ENCODE results near the gene RGMA. TPM values are rescaled to one million over a fixed set of nuclear protein-coding genes. Genes with fewer than 3 reads are reported as not detected.

Gene RGMA
- total RNA-seq, 3 donors from 2014 or later = 2.8 to 88.4 (median 10.6) TPM

- H3K4me3 ChIP-seq = no peak overlapping the region
- TF ChIP-seq, protein P1, sequence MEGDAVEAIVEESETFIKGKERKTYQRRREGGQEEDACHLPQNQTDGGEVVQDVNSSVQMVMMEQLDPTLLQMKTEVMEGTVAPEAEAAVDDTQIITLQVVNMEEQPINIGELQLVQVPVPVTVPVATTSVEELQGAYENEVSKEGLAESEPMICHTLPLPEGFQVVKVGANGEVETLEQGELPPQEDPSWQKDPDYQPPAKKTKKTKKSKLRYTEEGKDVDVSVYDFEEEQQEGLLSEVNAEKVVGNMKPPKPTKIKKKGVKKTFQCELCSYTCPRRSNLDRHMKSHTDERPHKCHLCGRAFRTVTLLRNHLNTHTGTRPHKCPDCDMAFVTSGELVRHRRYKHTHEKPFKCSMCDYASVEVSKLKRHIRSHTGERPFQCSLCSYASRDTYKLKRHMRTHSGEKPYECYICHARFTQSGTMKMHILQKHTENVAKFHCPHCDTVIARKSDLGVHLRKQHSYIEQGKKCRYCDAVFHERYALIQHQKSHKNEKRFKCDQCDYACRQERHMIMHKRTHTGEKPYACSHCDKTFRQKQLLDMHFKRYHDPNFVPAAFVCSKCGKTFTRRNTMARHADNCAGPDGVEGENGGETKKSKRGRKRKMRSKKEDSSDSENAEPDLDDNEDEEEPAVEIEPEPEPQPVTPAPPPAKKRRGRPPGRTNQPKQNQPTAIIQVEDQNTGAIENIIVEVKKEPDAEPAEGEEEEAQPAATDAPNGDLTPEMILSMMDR (IDR thresholded peaks at IDR 0.05) = no peak
- DNase-seq (no peak), ATAC-seq (no peak)
- H3K4me1 ChIP-seq (ENCODE audit: low read depth) = no peaks in the 10 kb centered on the region
- intact Hi-C loops (cut with DNase I, micrococcal nuclease) = no loop called here
- no peaks in the 10 kb centered on the region for H3K9me3 ChIP-seq
- H3K36me3 ChIP-seq (ENCODE audit: low read depth) = peaks cover 24% of the 10 kb centered on the region
These were observed 99.5 kb downstream of the RGMA start for GRCh38 chr15:92989470-92989869.

Other genes with a start within 250 kb of the RGMA start
- 100 to 1,000 TPM in 2 of 3 donors, 10 to 100 TPM in 1; 86.2 to 128 (median 110) TPM for gene CHD2, start 188.9 kb downstream of the RGMA start, total RNA-seq